ENCODE measurements around the gene CLTCL1. TPM values are rescaled to one million over a fixed set of nuclear protein-coding genes. Genes with fewer than 3 reads are reported as not detected.

The CLTCL1 gene
- polyA plus RNA-seq, 1 donor, result 6.9 TPM

DNA sequence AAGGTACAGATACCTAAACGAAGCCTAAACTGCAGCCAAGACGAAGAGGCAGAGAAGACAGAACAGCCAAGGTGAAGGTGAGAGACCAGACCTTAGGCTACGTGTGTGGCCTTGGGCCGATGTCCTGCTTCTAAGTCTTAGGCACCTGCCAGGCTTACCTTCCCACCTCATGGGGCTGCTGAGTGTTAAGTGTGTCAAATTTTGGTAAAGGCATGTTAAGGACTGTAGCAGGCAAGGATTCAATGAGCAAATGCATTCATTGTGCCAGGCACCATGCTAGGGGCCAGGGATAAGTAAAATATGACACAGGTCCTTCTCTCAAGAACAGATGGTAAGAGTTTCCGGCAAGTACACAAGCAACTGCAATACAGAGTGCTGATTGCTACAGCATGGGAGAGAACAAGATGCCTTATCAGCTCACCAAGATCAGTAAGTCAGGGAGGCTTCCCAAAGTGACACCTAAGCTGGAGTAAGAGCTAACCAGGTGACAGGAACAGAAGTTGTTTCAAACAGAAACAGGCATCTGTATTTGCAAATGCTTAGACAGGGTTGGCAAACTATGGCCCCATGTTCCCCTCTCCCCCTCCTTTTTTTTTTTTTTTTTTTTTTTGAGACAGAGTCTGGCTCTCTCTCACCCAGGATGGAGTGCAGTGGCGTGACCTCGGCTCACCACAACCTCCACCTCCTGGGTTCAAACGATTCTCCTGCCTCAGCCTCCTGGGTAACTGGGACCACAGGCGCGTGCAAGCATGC lies 46.7 kb downstream of the CLTCL1 start:
- no peak for DNase-seq

DNA sequence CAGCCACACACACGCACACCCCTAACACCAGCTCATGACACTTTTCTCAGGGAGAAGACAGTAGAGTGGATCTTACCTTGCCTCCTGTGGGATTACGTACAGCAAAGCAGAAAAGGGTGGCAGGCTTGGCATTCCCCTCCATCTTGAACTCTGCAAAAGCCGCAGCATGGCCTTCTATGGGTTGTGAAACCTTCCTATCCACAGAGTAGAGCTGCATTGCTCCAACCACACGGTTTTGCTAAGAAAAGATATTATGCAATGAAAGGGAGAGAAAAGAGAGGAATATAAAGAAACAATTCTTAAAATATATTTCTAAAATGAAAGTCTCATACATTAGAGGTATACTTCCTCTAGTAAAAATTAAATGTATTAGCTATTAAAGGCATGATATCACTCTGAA lies 48.8 kb downstream of the CLTCL1 start:
- no peak for DNase-seq

DNA sequence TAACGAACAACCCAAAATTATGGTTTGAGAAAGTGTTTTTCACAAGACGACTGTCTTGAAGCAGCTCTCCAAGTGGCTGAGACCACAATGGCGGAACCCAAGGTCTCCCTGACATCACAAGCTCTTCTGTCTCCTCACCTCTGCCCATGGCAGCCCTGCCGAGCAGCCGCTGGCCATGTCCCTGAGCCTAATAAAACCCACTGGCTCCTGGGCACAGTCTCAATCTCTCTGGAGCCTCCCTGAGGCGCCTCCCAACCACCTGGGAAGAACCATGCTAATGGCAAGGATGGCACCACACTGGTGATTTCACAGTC lies 50.0 kb downstream of the CLTCL1 start:
- no peak for DNase-seq

DNA sequence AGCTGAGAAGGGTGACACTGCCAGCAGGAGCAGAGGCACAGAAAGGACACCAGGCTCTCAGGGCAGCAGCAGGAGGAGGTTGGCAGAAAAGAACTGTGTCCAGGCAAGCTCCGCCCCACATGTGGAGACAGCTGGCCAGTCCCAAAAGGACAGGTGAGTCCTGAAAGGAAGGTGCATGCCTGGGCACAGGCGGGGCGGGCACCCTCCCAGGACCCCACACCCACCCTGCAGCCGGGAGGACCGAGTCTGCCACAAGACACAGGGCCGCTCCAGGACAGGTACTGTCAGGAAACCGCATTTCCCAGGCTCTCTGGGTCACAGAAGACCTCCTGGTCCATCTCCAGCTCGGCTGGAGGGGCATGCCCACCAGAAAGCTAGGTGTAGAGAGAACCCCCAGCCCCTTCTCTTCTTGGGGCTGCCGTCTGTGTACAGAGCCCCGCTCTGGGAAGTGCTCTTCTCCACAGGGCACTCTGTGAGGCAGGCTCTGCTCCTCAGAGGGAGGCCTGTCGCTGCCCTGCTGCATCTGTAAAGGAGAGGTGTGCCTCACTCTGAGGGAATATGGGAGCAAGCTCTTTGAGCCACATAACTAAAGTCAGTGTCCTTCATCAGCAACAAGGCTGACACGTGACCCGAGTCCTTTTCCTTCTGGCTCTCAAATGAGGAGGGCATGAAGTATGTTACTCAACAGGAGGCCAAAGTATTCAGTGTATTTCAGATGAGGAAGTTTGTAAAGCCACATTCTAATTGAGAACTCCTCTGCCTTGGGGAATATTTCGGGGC lies 50.5 kb downstream of the CLTCL1 start:
- no peak for DNase-seq

DNA sequence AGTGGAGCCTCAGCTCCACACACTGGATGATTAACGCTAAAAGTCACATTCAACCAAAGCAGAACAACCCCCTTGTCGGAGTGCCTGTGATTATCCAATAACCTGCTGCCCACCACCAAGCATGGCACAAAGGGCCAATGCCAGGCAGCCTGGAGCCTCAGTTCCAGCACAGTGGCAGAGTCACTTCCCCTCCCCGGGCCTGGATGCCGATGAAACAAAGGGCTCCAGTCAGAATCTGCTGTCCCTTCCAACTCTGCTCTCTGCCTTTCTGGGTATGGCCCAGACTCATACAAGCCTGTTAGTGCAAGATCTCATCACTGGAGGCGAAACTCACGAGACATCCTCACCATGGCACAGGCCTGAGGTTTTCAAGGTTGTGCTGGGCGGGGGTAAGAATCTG lies 52.1 kb downstream of the CLTCL1 start:
- no peak for DNase-seq

DNA sequence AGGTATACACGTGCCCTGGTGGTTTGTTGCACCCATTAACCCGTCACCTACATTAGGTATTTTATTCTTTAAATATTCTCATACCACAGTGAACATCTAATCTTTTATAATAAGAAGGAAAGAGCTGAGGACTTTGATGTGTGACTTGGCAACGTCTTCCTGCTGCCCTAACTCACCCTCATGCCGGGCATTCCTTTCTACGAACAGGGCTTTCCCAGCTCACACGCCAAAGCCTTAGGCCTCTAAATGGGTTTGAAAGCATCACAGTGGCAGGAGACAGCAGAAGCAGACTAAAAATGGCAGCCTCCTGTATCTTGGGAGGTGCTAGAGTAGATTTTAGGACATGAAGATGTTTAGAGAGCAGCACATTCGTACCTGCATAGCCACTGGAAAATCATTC lies 52.6 kb downstream of the CLTCL1 start:
- no peak for DNase-seq

DNA sequence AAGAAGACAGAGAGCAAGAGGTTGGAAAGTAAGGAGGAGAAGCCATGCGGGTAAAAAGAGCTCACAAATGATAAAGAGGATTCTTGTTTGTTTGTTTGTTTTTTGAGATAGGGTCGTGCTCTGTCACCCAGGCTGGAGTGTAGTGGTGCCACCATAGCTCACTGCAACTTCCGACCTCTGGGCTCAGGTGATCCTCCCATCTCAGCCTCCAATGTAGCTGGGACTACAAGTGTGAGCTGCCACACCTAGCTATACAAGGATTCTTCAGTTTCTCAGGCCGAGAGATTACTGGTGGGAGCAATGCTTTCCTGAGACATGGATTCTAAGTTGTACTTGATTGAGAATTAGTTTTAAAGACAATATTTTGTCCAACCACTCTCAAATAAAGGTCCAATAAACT lies 55.6 kb downstream of the CLTCL1 start:
- no peak for DNase-seq

DNA sequence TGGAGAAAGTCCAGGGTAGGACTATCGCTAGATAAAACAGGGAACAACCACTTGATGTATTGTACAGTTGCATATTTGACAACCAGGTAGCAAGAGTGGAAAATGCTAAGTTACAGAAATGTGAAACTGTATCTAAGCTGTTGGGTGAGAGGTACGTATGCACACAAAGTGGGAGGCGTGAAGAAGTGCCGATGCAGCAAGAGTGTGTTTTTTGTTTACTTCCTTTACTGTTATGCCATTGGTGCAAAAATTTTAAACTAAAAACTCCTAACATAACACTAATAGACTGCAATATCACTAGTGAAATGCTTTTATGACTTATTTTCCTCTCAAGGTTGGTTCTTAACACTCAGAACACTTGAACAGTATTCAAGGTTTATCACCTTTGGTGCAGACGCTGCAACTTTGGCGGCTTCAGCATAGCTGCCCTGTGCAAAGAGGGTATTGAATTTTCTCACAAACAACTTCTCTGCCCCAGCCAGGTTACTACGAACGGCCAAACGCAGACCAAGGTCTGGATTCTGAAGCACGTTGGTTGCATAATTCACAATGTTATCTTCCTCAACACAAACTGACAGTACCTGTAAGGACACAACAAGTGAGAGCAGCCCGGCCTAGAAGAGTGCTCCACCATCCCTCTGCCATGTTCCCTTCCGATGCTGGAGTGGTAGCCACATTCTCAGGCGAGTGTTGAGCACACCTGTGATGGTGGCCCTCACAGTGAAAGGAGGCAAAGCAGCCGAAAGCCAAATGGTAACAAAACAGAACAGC lies 57.2 kb downstream of the CLTCL1 start:
- no peak for DNase-seq

DNA sequence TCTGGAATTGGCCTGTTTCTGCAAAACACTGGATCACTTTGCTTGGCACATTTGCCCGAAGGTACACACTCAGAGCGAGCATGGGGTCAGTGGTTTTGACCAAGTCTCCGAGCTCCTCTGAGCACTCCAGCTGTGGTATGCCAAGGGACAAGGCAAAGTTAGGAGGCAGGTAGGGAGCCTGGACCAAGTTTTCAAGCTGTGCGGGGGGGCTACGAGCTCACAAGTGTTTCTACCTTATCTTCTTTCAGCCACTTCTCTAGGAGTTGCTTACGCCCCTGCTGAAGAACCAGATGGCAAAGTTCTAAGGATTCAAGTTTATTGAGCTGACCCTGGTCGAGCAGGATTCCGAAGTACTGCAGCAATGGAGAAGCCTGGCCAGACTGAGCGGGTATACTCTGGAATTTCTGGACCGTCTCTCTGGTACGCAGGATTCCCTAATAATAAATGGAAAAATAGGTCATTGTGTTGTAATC lies 58.3 kb downstream of the CLTCL1 start:
- DNase-seq, result no peak

DNA sequence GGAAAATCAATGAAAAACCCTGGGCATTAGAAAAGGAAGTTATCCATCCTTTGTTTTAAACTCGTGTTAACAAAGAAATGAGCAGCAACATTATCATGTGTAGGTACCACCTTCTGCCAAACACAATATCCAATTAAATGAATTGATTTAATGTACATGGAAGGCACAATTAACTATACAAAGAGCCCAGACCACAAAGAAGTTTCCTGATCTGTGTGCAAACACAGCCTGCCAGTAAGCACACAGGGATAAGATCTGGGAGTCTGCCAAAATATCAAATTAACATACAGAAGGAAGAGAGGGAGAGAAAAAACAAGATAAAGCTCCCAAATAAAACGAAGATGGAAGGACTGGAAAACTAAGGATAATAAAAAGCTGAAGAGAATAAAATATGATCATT lies 58.9 kb downstream of the CLTCL1 start:
- no peak for DNase-seq

DNA sequence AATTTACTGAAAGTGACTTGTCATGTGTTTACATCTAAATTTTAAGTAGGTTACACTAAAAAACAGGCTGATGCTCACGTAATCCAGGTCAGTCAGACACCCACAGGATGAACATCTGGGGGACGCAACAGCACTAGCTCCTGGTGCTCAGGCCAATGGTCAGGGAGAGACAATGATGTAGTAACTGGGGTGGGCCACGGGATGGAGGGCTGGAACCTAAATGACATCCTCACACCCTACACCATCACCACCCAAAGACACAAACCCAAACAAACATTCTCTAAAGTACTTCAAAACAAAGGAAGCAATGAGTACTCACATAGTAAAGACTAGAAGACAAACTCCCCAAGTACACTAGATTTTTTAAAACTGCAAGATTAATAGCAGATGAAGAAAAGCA lies 59.5 kb downstream of the CLTCL1 start:
- no peak for DNase-seq

DNA sequence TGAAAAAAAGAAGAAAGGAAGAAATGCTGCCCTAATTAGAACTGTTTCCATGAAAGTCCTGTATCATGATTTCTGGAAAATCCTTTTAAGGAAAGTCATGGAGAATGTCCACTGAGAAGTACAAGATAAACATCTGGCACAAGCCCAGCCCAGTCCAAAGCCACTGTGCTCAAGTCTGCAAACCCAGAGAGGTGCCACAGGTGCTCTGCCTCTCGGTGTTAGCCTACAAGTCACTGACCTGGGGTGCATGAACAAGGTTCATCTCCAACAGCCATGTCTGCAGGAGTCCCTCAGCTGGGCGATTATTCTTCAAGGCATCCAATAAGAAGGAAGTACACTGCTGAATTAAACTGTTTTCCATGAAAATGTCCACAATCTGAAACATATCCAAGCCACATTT lies 61.9 kb downstream of the CLTCL1 start:
- no peak for DNase-seq

DNA sequence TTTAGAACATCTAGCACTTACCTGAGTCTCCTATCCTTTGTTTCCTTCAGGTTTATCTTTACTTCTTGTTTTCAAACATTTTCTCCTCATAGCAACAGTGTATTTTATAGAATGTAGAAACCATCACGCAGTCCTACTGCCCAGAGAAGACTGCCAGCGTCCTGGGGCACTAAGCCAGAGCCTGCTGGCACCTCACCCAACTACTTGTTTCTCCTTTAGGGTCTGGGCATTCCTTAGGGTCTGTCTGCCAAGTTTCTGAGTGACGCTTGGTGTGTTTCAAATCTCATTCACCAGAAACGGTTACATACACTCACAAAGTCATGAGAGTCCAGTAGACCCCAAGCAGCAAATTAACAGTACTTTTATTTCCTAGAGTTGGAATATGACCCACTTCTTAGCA lies 63.3 kb downstream of the CLTCL1 start:
- DNase-seq, result no peak

DNA sequence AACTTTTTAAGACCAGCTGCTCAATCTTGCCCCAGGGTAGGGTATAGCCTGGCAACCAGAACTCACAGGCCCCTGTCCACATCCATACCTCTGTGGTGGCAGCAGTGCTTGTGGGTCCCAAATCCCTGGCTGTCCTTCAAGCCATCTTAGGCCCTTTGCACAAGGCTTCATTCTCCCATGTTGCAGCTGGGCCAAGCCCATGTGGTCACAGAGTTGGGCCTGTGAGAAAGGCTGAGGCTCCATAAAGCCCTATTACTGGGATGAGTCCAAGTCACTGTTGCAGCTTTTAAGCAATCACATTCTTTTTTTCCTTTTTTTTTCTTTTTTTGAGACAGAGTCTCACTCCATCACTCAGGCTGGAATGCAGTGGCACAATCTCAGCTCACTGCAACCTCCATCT lies 65.1 kb downstream of the CLTCL1 start:
- no peak for DNase-seq

DNA sequence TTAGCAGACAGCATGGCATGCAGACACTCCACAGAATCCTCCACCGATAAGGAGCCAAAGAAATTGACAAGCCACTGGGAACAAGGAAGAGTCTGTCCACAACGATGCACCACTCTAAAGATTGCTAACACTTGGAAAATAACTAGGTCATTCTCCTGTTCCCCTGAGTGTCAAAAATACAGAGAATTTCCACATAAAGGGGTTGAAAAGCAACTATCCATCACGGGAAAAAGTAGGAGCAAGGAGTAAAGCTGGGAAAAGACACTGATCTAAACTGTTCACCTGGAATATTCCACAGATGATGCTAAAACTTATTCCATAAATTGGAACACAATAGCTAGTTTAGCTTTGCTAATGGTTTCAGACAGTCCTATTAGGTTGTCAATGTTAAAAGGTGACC lies 66.0 kb downstream of the CLTCL1 start:
- no peak for DNase-seq

DNA sequence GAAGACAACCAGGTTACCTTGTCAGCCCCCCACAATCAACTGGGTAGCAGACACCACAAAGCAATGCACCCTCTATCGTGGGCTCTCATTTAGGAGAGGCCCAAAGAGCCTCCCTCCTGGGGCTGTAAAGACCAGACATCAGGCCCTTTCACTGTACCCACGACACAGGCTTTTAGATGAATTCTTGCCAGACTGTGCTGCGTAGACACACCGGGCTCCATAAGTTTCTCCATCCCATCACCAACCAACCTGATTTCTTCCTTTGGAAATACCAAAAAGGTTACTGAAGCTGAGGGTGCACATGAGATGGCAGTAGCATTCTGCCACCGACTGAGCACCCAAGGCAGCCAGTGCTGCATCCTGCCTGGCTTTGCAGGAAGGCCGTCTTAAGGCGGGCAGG lies 66.5 kb downstream of the CLTCL1 start:
- DNase-seq, result no peak

DNA sequence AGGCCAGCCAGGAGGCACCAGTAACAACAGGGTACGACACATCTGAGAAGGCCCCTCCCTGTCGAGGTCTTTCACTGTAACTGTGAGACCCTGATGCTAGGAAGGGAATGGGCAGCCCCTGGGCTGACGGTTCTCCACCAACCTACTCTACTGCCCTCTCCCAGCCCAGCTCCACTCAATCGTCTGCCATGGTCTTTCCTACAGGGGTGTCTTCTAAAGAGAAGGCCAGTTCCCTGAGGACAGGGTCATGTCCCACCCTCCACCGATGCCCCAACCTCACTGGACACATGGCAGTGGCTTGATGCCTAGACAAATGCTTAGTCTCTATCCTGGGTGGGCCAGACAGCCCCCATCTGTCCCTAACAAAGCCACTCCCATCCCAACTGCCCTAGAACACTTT lies 67.0 kb downstream of the CLTCL1 start:
- no peak for DNase-seq

DNA sequence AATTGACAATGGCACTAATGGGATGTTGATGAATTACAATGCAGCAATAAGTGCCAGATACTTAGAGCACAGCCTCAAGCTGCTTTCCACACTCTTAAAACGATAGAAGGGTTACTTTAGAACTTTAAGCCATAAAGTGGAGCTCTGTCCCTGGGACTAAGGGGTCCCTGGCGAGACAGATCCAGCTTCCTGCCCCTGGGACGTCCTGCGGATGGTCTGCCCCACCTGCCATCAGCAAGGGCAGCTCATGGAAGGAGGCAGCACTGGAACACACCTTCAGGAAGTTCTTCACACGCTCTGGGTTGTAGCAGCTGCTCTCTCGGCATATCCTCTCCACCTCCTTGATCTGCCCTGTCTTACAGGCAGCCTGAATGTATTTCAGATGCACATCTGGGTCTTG lies 67.9 kb downstream of the CLTCL1 start:
- DNase-seq, result no peak

DNA sequence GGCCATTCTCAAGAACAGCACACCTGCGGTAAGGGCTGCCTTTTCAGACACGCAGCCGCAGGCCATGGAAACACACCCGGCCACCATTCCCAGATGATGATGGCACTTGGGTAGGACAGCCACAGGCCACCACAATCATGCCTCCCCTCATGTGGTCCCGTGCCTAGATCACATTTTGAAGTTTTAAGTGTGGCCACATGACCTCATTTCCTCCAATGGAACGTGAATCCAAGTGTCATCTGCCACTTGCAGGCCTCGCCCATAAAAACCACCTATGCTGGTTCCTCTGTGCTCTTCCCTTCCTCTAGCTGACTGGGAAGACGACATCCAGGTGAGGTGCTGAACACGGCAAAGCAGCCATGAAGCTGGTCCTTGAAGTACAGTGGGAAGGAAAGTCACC lies 68.4 kb downstream of the CLTCL1 start:
- no peak for DNase-seq

DNA sequence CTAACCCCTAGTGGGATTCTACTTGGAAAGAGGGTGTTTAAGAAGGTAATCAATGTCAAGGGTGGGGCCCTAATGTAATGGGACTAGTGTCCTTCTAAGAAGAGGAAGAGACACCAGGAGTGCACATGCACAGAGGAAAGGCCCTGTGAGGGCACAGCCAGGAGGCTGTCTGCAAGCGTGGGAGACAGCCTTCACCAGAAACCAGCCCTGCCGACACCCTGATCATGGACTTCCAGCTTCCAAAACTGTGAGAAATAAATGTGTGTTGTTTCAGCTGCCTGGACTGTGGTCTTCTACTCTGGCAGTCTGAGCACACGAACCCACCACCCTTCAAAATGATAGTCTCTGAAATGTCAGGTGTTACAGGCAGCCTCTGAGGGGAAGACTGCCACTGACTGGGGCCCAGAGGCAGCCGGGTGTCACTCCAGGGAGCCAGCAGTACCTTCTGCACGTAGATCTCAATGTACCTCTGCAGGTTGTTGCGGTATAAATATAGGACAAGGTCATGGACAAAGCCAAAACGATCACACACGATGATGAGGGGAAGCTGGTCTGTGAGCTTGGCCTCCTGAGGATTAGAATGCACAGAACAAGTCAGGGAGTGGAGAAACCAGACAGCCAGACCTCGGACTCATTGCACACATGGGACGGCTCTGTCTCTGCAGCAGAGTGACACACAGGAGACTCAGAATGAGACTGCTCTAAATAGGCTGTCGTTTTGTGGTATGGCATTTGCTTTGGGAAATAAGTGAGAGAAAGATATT lies 69.1 kb downstream of the CLTCL1 start:
- no peak for DNase-seq

DNA sequence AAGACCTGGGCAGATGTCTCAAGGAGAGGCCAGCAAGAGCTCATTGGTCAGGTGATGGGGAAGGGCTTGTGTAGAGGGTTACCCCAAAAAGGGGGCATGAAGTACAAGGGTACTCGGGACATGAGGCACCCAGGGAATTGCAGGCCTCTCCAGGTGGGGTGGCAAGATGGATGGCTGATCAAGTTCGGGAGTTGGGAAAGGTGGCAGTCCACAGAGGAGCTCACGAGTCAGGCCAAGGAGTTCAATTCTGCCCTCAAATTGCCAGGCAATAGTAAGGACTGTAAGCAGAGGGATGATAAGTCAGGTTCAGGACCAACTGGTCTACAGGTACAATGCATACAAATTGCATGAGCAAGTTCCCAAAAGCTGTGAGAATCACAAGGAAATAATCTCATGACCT lies 70.7 kb downstream of the CLTCL1 start:
- no peak for DNase-seq

DNA sequence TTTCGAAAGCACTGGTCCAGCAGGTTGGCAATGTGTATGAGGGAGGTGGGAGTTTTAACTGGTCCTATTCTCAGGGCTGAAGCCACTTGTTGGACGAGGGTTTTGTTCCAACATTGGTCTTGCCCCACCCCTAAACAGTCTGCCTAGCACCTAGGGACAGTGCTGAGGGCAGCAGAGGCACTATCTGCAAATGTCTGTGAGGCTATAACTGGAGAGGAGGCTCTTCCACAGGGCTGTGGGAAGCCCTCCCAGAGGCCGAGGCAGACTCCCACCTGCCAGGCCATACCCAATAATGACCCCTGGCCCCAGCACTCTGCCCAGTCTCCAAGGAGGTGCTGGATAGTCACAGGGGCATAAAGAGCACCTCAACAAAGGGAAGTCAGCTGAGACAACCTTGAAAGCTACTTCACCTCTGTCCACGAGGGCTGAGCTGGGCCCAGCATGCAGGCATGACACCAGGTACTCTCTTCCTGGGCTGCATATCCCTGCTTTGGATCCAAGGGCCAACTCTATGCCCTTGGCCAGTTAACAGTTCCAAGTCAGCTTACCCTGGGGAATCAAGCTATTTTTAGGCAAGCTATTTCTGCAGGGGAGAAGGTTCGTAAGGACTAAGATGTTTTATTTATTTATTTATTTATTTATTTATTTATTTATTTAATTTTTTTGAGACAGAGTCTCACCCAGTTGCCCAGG lies 72.8 kb downstream of the CLTCL1 start:
- no peak for DNase-seq

Measured in left kidney (tissue), 2 donors.